B cell (primary cell): ENCODE measurements around the gene HLA-DQA1.

ENCODE experiments used
- CTCF ChIP-seq: fragments of 200-600 bp; IDR thresholded peaks from one replicate; pipeline ENCODE4 v1.8.0; 2022; ENCODE audit warnings: antibody characterized with exemption, mild to moderate bottlenecking
- EZH2 ChIP-seq: IDR thresholded peaks from 2 replicates; pipeline ENCODE4 v1.6.1; 2012; ENCODE audit warnings: borderline replicate concordance, low read depth, mild to moderate bottlenecking, moderate library complexity, low read length; ENCODE audit not compliant: insufficient read depth, poor library complexity, severe bottlenecking

GRCh38 chr6:32662099-32662498 lies 24.9 kb downstream of the HLA-DQA1 start:
- TF ChIP-seq CTCF (no peak), EZH2 (no peak)
